Ishikawa (cell line): ENCODE data around the gene BTBD9.

ENCODE experiments used
- EP300 ChIP-seq: IDR thresholded peaks from 2 replicates; pipeline ENCODE4 v1.6.1; 2012; ENCODE audit warnings: borderline replicate concordance
- TF ChIP-seq, protein P1 (sequence below): IDR thresholded peaks from 2 replicates; pipeline ENCODE4 v1.6.1; 2012; ENCODE audit warnings: low read depth, mild to moderate bottlenecking

DNA sequence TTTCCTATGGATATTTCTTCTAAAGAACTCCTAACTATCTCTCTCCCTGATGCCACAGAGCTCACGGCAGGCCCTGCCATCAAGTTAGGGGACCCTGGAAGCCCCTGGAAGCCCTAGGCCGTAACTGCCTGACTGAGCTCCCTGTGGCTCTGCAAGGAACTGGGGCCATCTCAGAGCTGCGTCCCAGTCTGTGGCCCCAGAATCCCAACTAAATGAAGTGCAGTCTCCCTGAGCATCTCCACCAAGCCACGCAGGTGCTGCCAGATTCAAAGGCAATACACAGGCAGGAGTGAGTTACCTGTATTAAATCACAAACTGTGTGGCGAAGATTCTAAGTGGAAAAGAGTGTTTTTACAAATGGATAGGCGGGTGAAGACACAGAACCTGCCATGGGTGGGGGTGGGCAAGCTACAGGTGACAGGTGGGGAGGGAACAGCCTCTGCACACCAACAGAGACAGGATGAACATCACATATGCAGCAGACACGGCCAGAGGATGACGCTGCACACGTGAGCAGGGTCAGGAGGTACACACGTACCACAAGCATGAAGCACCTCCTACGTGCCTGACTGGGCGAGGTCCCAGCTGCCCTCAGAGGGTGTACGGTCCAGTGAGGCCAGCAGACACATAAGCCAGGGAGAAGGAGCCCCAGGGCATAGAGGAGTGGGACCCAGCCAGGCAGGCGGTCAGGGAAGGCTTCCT is 461.7 kb downstream of the BTBD9 start:
- TF ChIP-seq EP300: no peak
- TF ChIP-seq, protein P1, sequence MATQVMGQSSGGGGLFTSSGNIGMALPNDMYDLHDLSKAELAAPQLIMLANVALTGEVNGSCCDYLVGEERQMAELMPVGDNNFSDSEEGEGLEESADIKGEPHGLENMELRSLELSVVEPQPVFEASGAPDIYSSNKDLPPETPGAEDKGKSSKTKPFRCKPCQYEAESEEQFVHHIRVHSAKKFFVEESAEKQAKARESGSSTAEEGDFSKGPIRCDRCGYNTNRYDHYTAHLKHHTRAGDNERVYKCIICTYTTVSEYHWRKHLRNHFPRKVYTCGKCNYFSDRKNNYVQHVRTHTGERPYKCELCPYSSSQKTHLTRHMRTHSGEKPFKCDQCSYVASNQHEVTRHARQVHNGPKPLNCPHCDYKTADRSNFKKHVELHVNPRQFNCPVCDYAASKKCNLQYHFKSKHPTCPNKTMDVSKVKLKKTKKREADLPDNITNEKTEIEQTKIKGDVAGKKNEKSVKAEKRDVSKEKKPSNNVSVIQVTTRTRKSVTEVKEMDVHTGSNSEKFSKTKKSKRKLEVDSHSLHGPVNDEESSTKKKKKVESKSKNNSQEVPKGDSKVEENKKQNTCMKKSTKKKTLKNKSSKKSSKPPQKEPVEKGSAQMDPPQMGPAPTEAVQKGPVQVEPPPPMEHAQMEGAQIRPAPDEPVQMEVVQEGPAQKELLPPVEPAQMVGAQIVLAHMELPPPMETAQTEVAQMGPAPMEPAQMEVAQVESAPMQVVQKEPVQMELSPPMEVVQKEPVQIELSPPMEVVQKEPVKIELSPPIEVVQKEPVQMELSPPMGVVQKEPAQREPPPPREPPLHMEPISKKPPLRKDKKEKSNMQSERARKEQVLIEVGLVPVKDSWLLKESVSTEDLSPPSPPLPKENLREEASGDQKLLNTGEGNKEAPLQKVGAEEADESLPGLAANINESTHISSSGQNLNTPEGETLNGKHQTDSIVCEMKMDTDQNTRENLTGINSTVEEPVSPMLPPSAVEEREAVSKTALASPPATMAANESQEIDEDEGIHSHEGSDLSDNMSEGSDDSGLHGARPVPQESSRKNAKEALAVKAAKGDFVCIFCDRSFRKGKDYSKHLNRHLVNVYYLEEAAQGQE: no peak
